ENCODE measurements around the gene ARHGAP15.

- TF ChIP-seq CTCF (IDR thresholded peaks at IDR 0.05; ENCODE audit: insufficient read depth, low read length) (no peak), POLR2AphosphoS5 (IDR thresholded peaks at IDR 0.05; ENCODE audit: low read depth) (no peak)
These were observed 261.0 kb downstream of the ARHGAP15 start for GRCh38 chr2:143390171-143390570.

Data from HL-60 (cell line).